GM19455 (cell line): ENCODE data around the gene ARF5.
A peak's percentile ranks its signal among the peaks of the same experiment; 100 is the strongest.

Source experiments
- ATAC-seq: cut with Tn5 transposase; IDR thresholded peaks from one replicate; pipeline ENCODE4 v1.9.1; 2021; ENCODE audit not compliant: unreplicated experiment

Gene ARF5

GRCh38 chr7:127588697-127589482, 679 bp downstream of the ARF5 start:
- peak; percentile 27 for ATAC-seq

- ATAC-seq: no peak
These were observed 1.7 kb downstream of the ARF5 start for GRCh38 chr7:127589896-127590295.

DNA sequence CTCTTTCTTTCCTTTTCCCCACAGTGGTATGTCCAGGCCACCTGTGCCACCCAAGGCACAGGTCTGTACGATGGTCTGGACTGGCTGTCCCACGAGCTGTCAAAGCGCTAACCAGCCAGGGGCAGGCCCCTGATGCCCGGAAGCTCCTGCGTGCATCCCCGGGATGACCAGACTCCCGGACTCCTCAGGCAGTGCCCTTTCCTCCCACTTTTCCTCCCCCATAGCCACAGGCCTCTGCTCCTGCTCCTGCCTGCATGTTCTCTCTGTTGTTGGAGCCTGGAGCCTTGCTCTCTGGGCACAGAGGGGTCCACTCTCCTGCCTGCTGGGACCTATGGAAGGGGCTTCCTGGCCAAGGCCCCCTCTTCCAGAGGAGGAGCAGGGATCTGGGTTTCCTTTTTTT, 3.0 kb downstream of the ARF5 start:
- no peak for ATAC-seq

DNA sequence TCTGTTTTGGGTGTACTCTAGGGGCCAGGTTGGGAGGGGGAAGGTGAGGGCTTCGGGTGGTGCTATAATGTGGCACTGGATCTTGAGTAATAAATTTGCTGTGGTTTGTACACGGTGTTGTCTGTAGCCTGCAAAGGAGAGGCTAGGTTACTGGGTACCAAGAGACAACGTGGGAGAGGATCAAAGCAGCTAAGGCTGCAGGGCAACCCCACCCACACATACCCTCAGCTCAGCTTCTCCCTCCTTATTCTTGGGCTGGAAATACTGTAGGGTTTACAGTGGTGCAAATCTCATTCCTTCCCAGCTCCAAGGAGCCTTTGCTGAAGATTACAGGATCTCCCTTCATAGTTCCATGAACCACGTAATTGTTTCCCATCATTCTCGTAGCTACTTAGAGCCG, 3.4 kb downstream of the ARF5 start:
- no peak for ATAC-seq

DNA sequence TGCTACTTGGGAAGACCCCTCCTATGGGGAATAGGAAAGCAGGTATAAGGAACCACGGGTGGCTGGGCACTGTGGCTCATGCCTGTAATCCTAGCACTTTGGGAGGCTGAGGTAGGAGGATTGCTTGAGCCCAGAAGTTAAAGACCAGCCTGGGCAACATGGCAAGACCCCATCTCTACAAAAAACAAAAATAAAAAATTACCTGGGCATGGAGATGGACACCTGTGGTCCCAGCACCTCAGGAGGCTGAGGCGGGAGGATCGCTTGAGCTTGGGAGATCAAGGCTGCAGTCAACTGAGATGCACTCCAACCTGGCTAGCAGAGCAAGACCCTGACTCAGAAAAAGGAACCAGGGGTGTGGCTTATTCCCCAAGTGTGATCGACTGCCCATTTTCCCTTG, 4.3 kb downstream of the ARF5 start:
- no peak for ATAC-seq

GRCh38 chr7:127594490-127594889, 6.3 kb downstream of the ARF5 start:
- ATAC-seq: no peak

DNA sequence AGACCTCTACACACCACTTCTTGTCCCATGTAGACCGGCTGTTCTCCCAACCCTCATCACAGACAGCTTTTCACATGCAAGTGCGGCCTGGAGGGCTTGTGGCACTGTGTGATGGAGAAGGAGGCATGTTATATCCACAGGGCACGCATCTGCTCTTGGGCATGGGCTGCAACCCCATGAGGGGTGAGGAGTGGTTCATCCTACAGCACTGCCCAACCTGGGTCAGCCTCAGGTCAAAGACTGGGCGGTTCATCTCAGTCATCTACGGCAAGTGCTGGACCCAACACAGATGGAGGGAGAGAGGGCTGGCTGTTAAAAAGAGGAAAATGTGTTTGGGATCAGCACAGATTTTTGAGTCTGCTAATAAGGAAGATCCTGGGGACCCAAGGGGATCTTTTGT, 7.5 kb downstream of the ARF5 start:
- no peak for ATAC-seq

- no peak for ATAC-seq
These were observed 10.1 kb downstream of the ARF5 start for GRCh38 chr7:127598318-127598717.

GRCh38 chr7:127600885-127601284, 12.7 kb downstream of the ARF5 start:
- no peak for ATAC-seq

GRCh38 chr7:127608446-127608845, 20.2 kb downstream of the ARF5 start:
- no peak for ATAC-seq

DNA sequence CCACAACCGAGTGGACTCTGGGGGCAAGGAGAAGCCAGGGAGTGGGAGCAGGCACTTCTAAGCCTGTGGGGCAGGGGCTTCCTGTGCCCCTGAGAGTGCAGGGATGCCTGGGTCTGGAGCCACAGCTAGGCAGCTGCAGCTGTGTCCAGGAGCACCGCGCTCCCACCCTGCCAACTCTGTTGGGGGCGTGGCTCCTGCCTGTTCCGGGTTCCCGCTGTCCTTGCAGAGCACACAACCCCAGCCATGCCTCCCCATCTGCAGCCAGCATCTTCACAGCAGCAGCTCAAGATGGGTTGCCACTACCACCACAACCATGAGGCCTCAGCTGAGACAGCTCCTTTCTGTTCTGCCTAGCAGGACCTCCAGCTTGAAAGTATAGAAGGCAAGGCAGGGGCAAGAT, 21.1 kb downstream of the ARF5 start:
- no peak for ATAC-seq

DNA sequence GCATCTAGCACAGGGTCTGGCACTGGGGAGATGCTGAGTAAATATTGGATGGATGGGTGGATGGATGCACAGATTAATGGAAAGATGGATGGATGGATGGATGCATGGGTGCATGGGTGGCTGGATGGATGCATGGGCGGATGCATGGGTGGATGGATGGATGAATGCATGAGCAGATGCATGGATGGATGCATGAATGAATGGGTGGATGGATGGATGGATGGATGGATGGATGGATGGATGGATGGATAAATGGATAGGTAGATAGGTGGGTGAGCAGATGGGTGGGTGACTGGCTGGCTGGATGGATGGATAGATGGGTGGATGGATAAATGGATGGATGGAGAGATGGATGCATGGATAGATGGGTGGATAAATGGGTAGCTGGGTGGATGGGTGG, 24.1 kb downstream of the ARF5 start:
- no peak for ATAC-seq

GRCh38 chr7:127616724-127617123, 28.5 kb downstream of the ARF5 start:
- ATAC-seq: no peak

DNA sequence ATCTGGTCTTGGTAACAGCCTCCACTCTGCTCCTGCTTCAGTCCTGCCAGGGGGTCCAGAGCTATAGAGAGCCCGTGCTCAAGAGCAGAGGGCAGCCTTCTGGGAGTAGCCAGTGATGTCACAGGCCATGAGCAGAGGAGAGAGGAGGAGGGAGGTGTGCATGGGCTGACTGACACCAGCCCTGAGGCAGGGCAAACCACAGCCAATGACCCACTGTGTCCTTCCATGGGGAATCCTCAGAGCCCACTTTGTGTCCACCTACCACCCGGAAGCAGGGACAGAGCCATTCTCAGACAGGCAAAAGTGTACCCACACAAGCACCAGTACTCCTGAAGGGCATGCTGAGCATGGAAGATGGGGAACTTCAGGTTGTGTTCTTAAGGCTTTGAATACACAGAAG, 29.8 kb downstream of the ARF5 start, which contains the start of gene PAX4:
Gene PAX4, minus strand, starts transcription at position 101 of the 400 bp plus-strand sequence. CDS start 2,214 bp downstream, outside the sequence.
- ATAC-seq: no peak

DNA sequence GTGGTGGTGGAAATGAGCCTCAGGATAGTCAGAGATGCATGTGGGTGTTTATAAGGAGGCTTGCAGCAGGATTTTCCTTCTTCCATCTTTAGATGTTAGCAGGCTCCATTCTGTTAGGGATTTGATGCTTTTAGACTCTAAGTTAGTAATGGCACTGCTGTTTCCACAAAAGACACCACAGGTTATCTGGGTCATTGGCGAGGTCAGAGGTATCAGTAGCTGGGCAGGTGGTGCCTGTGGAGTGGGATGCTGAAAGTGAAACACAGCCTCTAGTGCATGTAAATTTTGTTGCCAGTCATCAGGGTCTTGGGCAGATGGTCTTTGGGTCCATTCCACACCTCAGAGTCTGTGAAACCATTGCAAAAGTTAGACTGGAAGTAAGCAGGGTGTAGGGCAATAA, 30.6 kb downstream of the ARF5 start:
- no peak for ATAC-seq

- no peak for ATAC-seq
These were observed 31.6 kb downstream of the ARF5 start for GRCh38 chr7:127619681-127620405.

GRCh38 chr7:127620406-127621233, 32.4 kb downstream of the ARF5 start:
- no peak for ATAC-seq

DNA sequence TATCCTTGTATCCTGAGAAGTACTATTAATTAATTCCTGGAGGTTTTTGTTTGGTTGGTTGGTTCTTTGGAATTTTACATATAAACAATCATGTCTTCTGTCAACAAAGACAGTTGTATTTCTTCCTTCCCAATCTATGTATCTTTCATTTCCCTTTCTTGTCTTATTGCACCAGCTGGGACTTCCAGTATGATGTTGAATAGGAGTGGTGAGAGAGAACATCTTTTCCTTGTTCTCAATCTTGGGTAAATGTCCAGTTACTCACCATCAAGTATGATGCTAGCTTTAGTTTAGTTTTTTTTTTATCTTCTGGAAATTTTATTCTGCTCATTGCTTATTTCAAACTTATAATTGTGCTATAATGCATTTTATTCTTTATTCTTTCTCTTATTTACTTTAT, 37.1 kb downstream of the ARF5 start:
- ATAC-seq: no peak

GRCh38 chr7:127628445-127628844, 40.2 kb downstream of the ARF5 start:
- no peak for ATAC-seq

- no peak for ATAC-seq
These were observed 41.1 kb downstream of the ARF5 start for GRCh38 chr7:127629268-127629854.

GRCh38 chr7:127632276-127632910, 44.2 kb downstream of the ARF5 start:
- ATAC-seq: no peak
